ENCODE data around the gene ARFGEF3. TPM values are rescaled to one million over a fixed set of nuclear protein-coding genes. Genes with fewer than 3 reads are reported as not detected.

Gene ARFGEF3
- total RNA-seq, 1 donor from 2014 or later, result 2.0 TPM

GRCh38 chr6:138257638-138258040, 95.9 kb downstream of the ARFGEF3 start:
- H3K4me3 ChIP-seq, result no peak overlapping the region
- intact Hi-C loops (cut with micrococcal nuclease), result loop anchor here (10.0 kb wide), 1 partner anchor 923 kb away; no protein-coding TSS in a partner anchor
- no peak overlapping the region for H3K27ac ChIP-seq (replicated peaks)
- no peaks in the 10 kb centered on the region for H3K36me3 ChIP-seq
- no peaks in the 10 kb centered on the region for H3K9me3 ChIP-seq (replicated peaks)
- no peaks in the 10 kb centered on the region for H3K27me3 ChIP-seq (ENCODE audit: low read depth)
- no peak for TF ChIP-seq CTCF (IDR thresholded peaks at IDR 0.05; ENCODE audit: borderline replicate concordance)
- no peak for DNase-seq
- no peaks in the 10 kb centered on the region for H3K4me1 ChIP-seq

- H3K4me3 ChIP-seq, result no peak overlapping the region
- intact Hi-C loops (cut with micrococcal nuclease), result loop anchor here (10.0 kb wide), 1 partner anchor 923 kb away; no protein-coding TSS in a partner anchor
- no peaks in the 10 kb centered on the region for H3K4me1 ChIP-seq
- H3K9me3 ChIP-seq (replicated peaks), result no peaks in the 10 kb centered on the region
- no peak overlapping the region for H3K27ac ChIP-seq (replicated peaks)
- no peaks in the 10 kb centered on the region for H3K36me3 ChIP-seq
- DNase-seq, result no peak
- H3K27me3 ChIP-seq (ENCODE audit: low read depth), result no peaks in the 10 kb centered on the region
- no peak for TF ChIP-seq CTCF (IDR thresholded peaks at IDR 0.05; ENCODE audit: borderline replicate concordance)
These were observed 96.5 kb downstream of the ARFGEF3 start for GRCh38 chr6:138258197-138258596.

- no peak overlapping the region for H3K4me3 ChIP-seq
- H3K36me3 ChIP-seq, result no peaks in the 10 kb centered on the region
- intact Hi-C loops (cut with micrococcal nuclease), result loop anchor here (10.0 kb wide), 1 partner anchor 924 kb away; no protein-coding TSS in a partner anchor
- no peak overlapping the region for H3K27ac ChIP-seq (replicated peaks)
- no peaks in the 10 kb centered on the region for H3K27me3 ChIP-seq (ENCODE audit: low read depth)
- no peak for DNase-seq
- TF ChIP-seq CTCF (IDR thresholded peaks at IDR 0.05; ENCODE audit: borderline replicate concordance), result no peak
- no peaks in the 10 kb centered on the region for H3K4me1 ChIP-seq
- no peaks in the 10 kb centered on the region for H3K9me3 ChIP-seq (replicated peaks)
These were observed 97.3 kb downstream of the ARFGEF3 start for GRCh38 chr6:138258991-138259390.

GRCh38 chr6:138261116-138261780, 99.5 kb downstream of the ARFGEF3 start:
- no peak overlapping the region for H3K27ac ChIP-seq (replicated peaks)
- H3K36me3 ChIP-seq, result no peaks in the 10 kb centered on the region
- no peak for TF ChIP-seq CTCF (IDR thresholded peaks at IDR 0.05; ENCODE audit: borderline replicate concordance)
- intact Hi-C loops (cut with micrococcal nuclease), result no loop called here
- DNase-seq, result no peak
- H3K4me1 ChIP-seq, result no peaks in the 10 kb centered on the region
- H3K27me3 ChIP-seq (ENCODE audit: low read depth), result no peaks in the 10 kb centered on the region
- no peaks in the 10 kb centered on the region for H3K9me3 ChIP-seq (replicated peaks)
- no peak overlapping the region for H3K4me3 ChIP-seq

GRCh38 chr6:138263963-138264362, 102.2 kb downstream of the ARFGEF3 start:
- Histone ChIP-seq H3K36me3 (no peaks in the 10 kb centered on the region), H3K4me1 (no peaks in the 10 kb centered on the region), H3K27ac (replicated peaks) (no peak overlapping the region), H3K9me3 (replicated peaks) (no peaks in the 10 kb centered on the region), H3K4me3 (no peak overlapping the region), H3K27me3 (ENCODE audit: low read depth) (no peaks in the 10 kb centered on the region)
- DNase-seq, result no peak
- intact Hi-C loops (cut with micrococcal nuclease), result no loop called here
- no peak for TF ChIP-seq CTCF (IDR thresholded peaks at IDR 0.05; ENCODE audit: borderline replicate concordance)

All from left ventricle myocardium inferior (tissue), 1 donor.